ENCODE data around the gene DNAJB11.

GRCh38 chr3:186594591-186595113 lies 24.1 kb downstream of the DNAJB11 start:
- TF ChIP-seq CTCF (IDR thresholded peaks at IDR 0.05): no peak
- no peak for TF ChIP-seq POLR2A (IDR thresholded peaks at IDR 0.05)
